ENCODE results near the gene SPOCK2. TPM values are rescaled to one million over a fixed set of nuclear protein-coding genes. Genes with fewer than 3 reads are reported as not detected.
A peak's percentile ranks its signal among the peaks of the same experiment; 100 is the strongest.

SPOCK2 gene
- total and polyA plus RNA-seq, 2 of the 4 experiments (the other 2 are of a cell fraction): 0.02 TPM; not detected in 1

GRCh38 chr10:72066318-72067284, 21.8 kb downstream of the SPOCK2 start (continued):
- TF ChIP-seq POLR2A (IDR thresholded peaks at IDR 0.05; ENCODE audit: low read depth, low read length): no peak
- TF ChIP-seq RAD21 (IDR thresholded peaks at IDR 0.05; ENCODE audit: low read length): no peak

- Histone ChIP-seq H2BK15ac (ENCODE audit: low read depth, low read length) (no peak overlapping the region), H3K4me1 (ENCODE audit: control insufficient read depth, insufficient read depth, low read length) (no peaks in the 10 kb centered on the region), H3K9ac (ENCODE audit: low read depth, low read length) (no peak overlapping the region), H2BK20ac (ENCODE audit: low read depth, low read length) (no peak overlapping the region), H4K91ac (ENCODE audit: insufficient read depth, low read depth, low read length) (no peak overlapping the region), H4K5ac (ENCODE audit: low read depth, low read length) (no peak overlapping the region), H3K79me1 (ENCODE audit: low read depth in 1 of 2, low read length in 2 of 2) (no peaks in the 10 kb centered on the region), H4K8ac (ENCODE audit: low read depth in 2 of 2, low read length in 2 of 2) (no peak overlapping the region), H3K23ac (ENCODE audit: low read depth, low read length) (no peak overlapping the region), H3K36me3 (ENCODE audit: control insufficient read depth, insufficient read depth, low read length) (no peaks in the 10 kb centered on the region), H3K14ac (replicated peaks; ENCODE audit: low read depth, low read length) (no peak overlapping the region), H2AK5ac (ENCODE audit: low read depth, low read length) (no peak overlapping the region), H4K20me1 (ENCODE audit: insufficient read depth, low read length) (no peaks in the 10 kb centered on the region), H3K56ac (ENCODE audit: extremely low read depth, insufficient read depth, low read length) (no peak overlapping the region), H2AK9ac (replicated peaks; ENCODE audit: low read depth, low read length, poor library complexity) (no peak overlapping the region), H3K4ac (ENCODE audit: low read depth, low read length) (no peak overlapping the region), H3K18ac (ENCODE audit: low read depth, low read length) (no peak overlapping the region), H3K4me3 (ENCODE audit: insufficient read depth, low read depth, low read length) (no peak overlapping the region), H3K4me2 (ENCODE audit: low read depth, low read length) (no peak overlapping the region), H2AFZ (replicated peaks; ENCODE audit: low read length, poor library complexity) (no peak overlapping the region), H2BK120ac (ENCODE audit: low read depth, low read length) (no peak overlapping the region), H3K27ac (ENCODE audit: insufficient read depth, low read length) (no peak overlapping the region), H3K27me3 (ENCODE audit: control insufficient read depth, insufficient read depth, low read length) (peaks cover 39% of the 10 kb centered on the region), H3K9me1 (ENCODE audit: insufficient read depth, low read length) (no peaks in the 10 kb centered on the region), H2BK5ac (ENCODE audit: low read depth, low read length, poor library complexity, severe bottlenecking) (no peak overlapping the region), H3K9me3 (ENCODE audit: control insufficient read depth, insufficient read depth, low read length) (no peaks in the 10 kb centered on the region)
- POLR2A ChIA-PET (ENCODE audit: unreplicated experiment): no interaction called here
- dilution Hi-C loops (cut with HindIII; ENCODE audit: low sequenced_read_pairs, unreplicated experiment) (no loop called here), in situ Hi-C loops (cut with MboI; ENCODE audit: low sequenced_read_pairs) (no loop called here), intact Hi-C loops (cut with micrococcal nuclease) (no loop called here)
- peak; percentile 33 for DNase-seq
- BruUV-seq (replicated peaks): no TSS peak
- CTCF ChIA-PET: interaction anchor here (1.9 kb wide), 1 partner anchor 17 kb away, joined by 6 read pairs; no protein-coding TSS in a partner anchor
- WGBS, 2 experiments (ENCODE audit: extremely low coverage in 2 of 2, insufficient read length in 1 of 2): 80% methylated on average over 2 of the region's 13 CpGs; no CpG with 5 or more reads in 1 of the 2 experiments
- no peak for ATAC-seq (ENCODE audit: low read depth)
- TF ChIP-seq FOS (IDR thresholded peaks at IDR 0.05; ENCODE audit: low read depth, low read length): no peak
- no peak for TF ChIP-seq ELK1 (IDR thresholded peaks at IDR 0.05; ENCODE audit: borderline replicate concordance, low read depth, low read length)
- TF ChIP-seq POLR2A (IDR thresholded peaks at IDR 0.05; ENCODE audit: low read depth, low read length): no peak
- TF ChIP-seq SMC3 (IDR thresholded peaks at IDR 0.05; ENCODE audit: low read depth, low read length): no peak
- TF ChIP-seq MAFK (IDR thresholded peaks at IDR 0.05; ENCODE audit: low read depth, low read length): no peak
- TF ChIP-seq RFX5 (IDR thresholded peaks at IDR 0.05; ENCODE audit: low read depth, low read length): no peak
- no peak for TF ChIP-seq RAD21 (IDR thresholded peaks at IDR 0.05; ENCODE audit: low read length)
- TF ChIP-seq BHLHE40 (IDR thresholded peaks at IDR 0.05; ENCODE audit: low read depth, low read length): no peak
- TF ChIP-seq NFE2L2 (IDR thresholded peaks at IDR 0.05; ENCODE audit: low read depth, low read length): no peak
- TF ChIP-seq MAZ (IDR thresholded peaks at IDR 0.05; ENCODE audit: borderline replicate concordance, low read depth, low read length): no peak
- TF ChIP-seq USF2 (IDR thresholded peaks at IDR 0.05; ENCODE audit: low read depth, low read length): no peak
- no peak for TF ChIP-seq RCOR1 (IDR thresholded peaks at IDR 0.05; ENCODE audit: insufficient replicate concordance, low read length)
- TF ChIP-seq CEBPB (IDR thresholded peaks at IDR 0.05; ENCODE audit: low read depth, low read length): no peak
These were observed 22.8 kb downstream of the SPOCK2 start for GRCh38 chr10:72065439-72066025.
